Measurements from ENCODE around the gene SAMD4A.
"Not testable (repeated sequence)": the region's sequence is repeated elsewhere in the genome, so short reads cannot be mapped to it uniquely, and the experiment has no call there.

The SAMD4A gene

GRCh38 chr14:54597795-54598443 is 31.0 kb downstream of the SAMD4A start:
- DNase-seq (ENCODE audit: low read depth): no peak

- DNase-seq (ENCODE audit: low read depth): no peak
Measured at GRCh38 chr14:54599966-54600716, 33.2 kb downstream of the SAMD4A start.

GRCh38 chr14:54600717-54601109 is 33.8 kb downstream of the SAMD4A start:
- DNase-seq (ENCODE audit: low read depth): no peak

GRCh38 chr14:54603362-54603761 is 36.4 kb downstream of the SAMD4A start:
- DNase-seq (ENCODE audit: low read depth): no peak

GRCh38 chr14:54606178-54606577 is 39.2 kb downstream of the SAMD4A start:
- DNase-seq (ENCODE audit: low read depth): no peak

GRCh38 chr14:54606631-54607133 is 39.8 kb downstream of the SAMD4A start:
- DNase-seq (ENCODE audit: low read depth): no peak

- no peak for DNase-seq (ENCODE audit: low read depth)
Measured at GRCh38 chr14:54609576-54609975, 42.6 kb downstream of the SAMD4A start.

GRCh38 chr14:54610051-54610977 is 43.4 kb downstream of the SAMD4A start:
- no peak for DNase-seq (ENCODE audit: low read depth)

- no peak for DNase-seq (ENCODE audit: low read depth)
Measured at GRCh38 chr14:54614296-54614695, 47.4 kb downstream of the SAMD4A start.

GRCh38 chr14:54617467-54617866 is 50.5 kb downstream of the SAMD4A start:
- DNase-seq (ENCODE audit: low read depth): no peak

GRCh38 chr14:54621686-54622085 is 54.8 kb downstream of the SAMD4A start:
- DNase-seq (ENCODE audit: low read depth): no peak

GRCh38 chr14:54622192-54622958 is 55.4 kb downstream of the SAMD4A start:
- peak; percentile 61 for DNase-seq (ENCODE audit: low read depth)

GRCh38 chr14:54623279-54624004 is 56.5 kb downstream of the SAMD4A start:
- DNase-seq (ENCODE audit: low read depth): no peak

- not testable (repeated sequence) for DNase-seq (ENCODE audit: low read depth)
Measured at GRCh38 chr14:54624005-54624358, 57.1 kb downstream of the SAMD4A start.

- no peak for DNase-seq (ENCODE audit: low read depth)
Measured at GRCh38 chr14:54625112-54625511, 58.2 kb downstream of the SAMD4A start.

GRCh38 chr14:54627219-54627539 is 60.3 kb downstream of the SAMD4A start:
- DNase-seq (ENCODE audit: low read depth): no peak

GRCh38 chr14:54627540-54628363 is 60.8 kb downstream of the SAMD4A start:
- DNase-seq (ENCODE audit: low read depth): no peak

GRCh38 chr14:54629183-54629582 is 62.3 kb downstream of the SAMD4A start:
- DNase-seq (ENCODE audit: low read depth): no peak

- no peak for DNase-seq (ENCODE audit: low read depth)
Measured at GRCh38 chr14:54629635-54630360, 62.9 kb downstream of the SAMD4A start.

- no peak for DNase-seq (ENCODE audit: low read depth)
Measured at GRCh38 chr14:54631016-54631415, 64.1 kb downstream of the SAMD4A start.
